HepG2 (cell line): ENCODE measurements around the gene ANO3. TPM values are rescaled to one million over a fixed set of nuclear protein-coding genes. Genes with fewer than 3 reads are reported as not detected.

Experiments used
- NFIB ChIP-seq: sonication (generic); formaldehyde crosslinking; IDR thresholded peaks from 2 replicates; pipeline ENCODE4 v1.9.0; 2021; ENCODE audit warnings: missing genetic modification reagents, mild to moderate bottlenecking, borderline replicate concordance
- ZNF841 ChIP-seq: sonication (generic); formaldehyde crosslinking; IDR thresholded peaks from 2 replicates; pipeline ENCODE4 v1.8.1; 2023; ENCODE audit warnings: missing genetic modification reagents, borderline replicate concordance
- polyA plus RNA-seq, 8 experiments: library from polyadenylated mRNA; depleted of rRNA in 3 of 8; stranded (reverse) in 7 of 8; unstranded in 1 of 8; fragments of >200 nt; fragmentation: Illumina TruSeq in 4 of 8; extraction: Trizol in 4 of 8; gene quantifications; 2 replicates each; pipeline versions ENCODE4 v1.2.1 to v1.2.3, GENCODE V29; 2011 to 2016; ENCODE audit warnings: low read depth in 4 of 8, missing spikeins in 1 of 8, mixed read lengths in 1 of 8; ENCODE audit not compliant: insufficient read depth in 1 of 8
- total RNA-seq, 5 experiments: library from RNA; depleted of rRNA; stranded (reverse); fragments of >200 nt; fragmentation: Illumina TruSeq; extraction: Trizol; gene quantifications; 2 replicates each; pipeline ENCODE4 v1.2.3, GENCODE V29; 2016; ENCODE audit warnings: low read depth in 1 of 5
- TF ChIP-seq, protein P1 (sequence below): sonication (generic); formaldehyde crosslinking; IDR thresholded peaks from 2 replicates; pipeline ENCODE4 v1.4.0; 2020; ENCODE audit warnings: missing genetic modification reagents, borderline replicate concordance
- TF ChIP-seq, protein P2 (sequence below): sonication (generic); formaldehyde crosslinking; IDR thresholded peaks from 2 replicates; pipeline ENCODE4 v1.4.0; 2020; ENCODE audit warnings: missing genetic modification reagents
- TF ChIP-seq, protein P3 (sequence below): sonication (generic); formaldehyde crosslinking; conservative IDR thresholded peaks from 2 replicates; pipeline ENCODE4 v1.8.1; 2023; ENCODE audit warnings: missing genetic modification reagents
- TF ChIP-seq, protein P4 (sequence below): sonication (generic); formaldehyde crosslinking; IDR thresholded peaks from 2 replicates; pipeline ENCODE4 v1.8.0; 2022; ENCODE audit warnings: missing genetic modification reagents, mild to moderate bottlenecking, borderline replicate concordance

The ANO3 gene
- total and polyA plus RNA-seq, 2 of the 13 experiments (the other 11 are each of a cell fraction or from before 2014, with no cell fraction given): 0.17 to 0.44 TPM

DNA sequence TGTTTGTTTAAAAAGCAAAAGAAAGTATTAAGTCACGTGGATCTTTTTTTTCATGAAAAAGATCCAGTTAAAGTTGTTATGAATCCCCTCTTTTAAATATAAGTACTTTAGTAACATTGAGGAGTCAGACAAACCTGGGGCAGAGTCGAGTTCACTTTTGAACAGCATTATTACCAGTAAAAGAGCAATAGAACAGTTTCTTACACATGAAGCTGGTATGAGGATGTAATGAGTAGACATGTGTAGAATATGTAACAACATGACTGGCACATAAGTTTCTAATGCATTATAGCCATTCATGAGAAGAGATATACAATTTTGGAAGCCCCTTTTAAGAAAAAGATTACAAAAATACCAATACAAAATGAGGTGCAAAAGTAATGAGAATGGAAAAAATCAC, 247.8 kb downstream of the ANO3 start (continued):
- TF ChIP-seq, protein P1, sequence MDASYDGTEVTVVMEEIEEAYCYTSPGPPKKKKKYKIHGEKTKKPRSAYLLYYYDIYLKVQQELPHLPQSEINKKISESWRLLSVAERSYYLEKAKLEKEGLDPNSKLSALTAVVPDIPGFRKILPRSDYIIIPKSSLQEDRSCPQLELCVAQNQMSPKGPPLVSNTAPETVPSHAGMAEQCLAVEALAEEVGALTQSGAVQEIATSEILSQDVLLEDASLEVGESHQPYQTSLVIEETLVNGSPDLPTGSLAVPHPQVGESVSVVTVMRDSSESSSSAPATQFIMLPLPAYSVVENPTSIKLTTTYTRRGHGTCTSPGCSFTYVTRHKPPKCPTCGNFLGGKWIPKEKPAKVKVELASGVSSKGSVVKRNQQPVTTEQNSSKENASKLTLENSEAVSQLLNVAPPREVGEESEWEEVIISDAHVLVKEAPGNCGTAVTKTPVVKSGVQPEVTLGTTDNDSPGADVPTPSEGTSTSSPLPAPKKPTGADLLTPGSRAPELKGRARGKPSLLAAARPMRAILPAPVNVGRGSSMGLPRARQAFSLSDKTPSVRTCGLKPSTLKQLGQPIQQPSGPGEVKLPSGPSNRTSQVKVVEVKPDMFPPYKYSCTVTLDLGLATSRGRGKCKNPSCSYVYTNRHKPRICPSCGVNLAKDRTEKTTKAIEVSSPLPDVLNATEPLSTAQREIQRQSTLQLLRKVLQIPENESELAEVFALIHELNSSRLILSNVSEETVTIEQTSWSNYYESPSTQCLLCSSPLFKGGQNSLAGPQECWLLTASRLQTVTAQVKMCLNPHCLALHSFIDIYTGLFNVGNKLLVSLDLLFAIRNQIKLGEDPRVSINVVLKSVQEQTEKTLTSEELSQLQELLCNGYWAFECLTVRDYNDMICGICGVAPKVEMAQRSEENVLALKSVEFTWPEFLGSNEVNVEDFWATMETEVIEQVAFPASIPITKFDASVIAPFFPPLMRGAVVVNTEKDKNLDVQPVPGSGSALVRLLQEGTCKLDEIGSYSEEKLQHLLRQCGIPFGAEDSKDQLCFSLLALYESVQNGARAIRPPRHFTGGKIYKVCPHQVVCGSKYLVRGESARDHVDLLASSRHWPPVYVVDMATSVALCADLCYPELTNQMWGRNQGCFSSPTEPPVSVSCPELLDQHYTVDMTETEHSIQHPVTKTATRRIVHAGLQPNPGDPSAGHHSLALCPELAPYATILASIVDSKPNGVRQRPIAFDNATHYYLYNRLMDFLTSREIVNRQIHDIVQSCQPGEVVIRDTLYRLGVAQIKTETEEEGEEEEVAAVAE: no peak
- TF ChIP-seq, protein P2, sequence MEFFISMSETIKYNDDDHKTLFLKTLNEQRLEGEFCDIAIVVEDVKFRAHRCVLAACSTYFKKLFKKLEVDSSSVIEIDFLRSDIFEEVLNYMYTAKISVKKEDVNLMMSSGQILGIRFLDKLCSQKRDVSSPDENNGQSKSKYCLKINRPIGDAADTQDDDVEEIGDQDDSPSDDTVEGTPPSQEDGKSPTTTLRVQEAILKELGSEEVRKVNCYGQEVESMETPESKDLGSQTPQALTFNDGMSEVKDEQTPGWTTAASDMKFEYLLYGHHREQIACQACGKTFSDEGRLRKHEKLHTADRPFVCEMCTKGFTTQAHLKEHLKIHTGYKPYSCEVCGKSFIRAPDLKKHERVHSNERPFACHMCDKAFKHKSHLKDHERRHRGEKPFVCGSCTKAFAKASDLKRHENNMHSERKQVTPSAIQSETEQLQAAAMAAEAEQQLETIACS (CRISPR knock-in tag): no peak
- TF ChIP-seq, protein P3, sequence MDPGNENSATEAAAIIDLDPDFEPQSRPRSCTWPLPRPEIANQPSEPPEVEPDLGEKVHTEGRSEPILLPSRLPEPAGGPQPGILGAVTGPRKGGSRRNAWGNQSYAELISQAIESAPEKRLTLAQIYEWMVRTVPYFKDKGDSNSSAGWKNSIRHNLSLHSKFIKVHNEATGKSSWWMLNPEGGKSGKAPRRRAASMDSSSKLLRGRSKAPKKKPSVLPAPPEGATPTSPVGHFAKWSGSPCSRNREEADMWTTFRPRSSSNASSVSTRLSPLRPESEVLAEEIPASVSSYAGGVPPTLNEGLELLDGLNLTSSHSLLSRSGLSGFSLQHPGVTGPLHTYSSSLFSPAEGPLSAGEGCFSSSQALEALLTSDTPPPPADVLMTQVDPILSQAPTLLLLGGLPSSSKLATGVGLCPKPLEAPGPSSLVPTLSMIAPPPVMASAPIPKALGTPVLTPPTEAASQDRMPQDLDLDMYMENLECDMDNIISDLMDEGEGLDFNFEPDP (CRISPR knock-in tag): no peak
- TF ChIP-seq ZNF841 (no peak), NFIB (CRISPR knock-in tag) (no peak)
- TF ChIP-seq, protein P4, sequence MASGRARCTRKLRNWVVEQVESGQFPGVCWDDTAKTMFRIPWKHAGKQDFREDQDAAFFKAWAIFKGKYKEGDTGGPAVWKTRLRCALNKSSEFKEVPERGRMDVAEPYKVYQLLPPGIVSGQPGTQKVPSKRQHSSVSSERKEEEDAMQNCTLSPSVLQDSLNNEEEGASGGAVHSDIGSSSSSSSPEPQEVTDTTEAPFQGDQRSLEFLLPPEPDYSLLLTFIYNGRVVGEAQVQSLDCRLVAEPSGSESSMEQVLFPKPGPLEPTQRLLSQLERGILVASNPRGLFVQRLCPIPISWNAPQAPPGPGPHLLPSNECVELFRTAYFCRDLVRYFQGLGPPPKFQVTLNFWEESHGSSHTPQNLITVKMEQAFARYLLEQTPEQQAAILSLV: no peak
